Measurements from ENCODE around the gene ARHGAP33. TPM values are rescaled to one million over a fixed set of nuclear protein-coding genes. Genes with fewer than 3 reads are reported as not detected.

Gene ARHGAP33
- total RNA-seq, 1 donor = 7.4 TPM

- no peak for DNase-seq (ENCODE audit: low read depth)
- TF ChIP-seq CTCF (IDR thresholded peaks at IDR 0.05; ENCODE audit: insufficient read depth, low read length) = no peak
- no peak overlapping the region for H3K4me3 ChIP-seq (ENCODE audit: low read depth, low read length)
Observed at GRCh38 chr19:35785339-35785627, 9.9 kb downstream of the ARHGAP33 start.

- no peak overlapping the region for H3K4me3 ChIP-seq (ENCODE audit: low read depth, low read length)
- TF ChIP-seq CTCF (IDR thresholded peaks at IDR 0.05; ENCODE audit: insufficient read depth, low read length) = no peak
- no peak for DNase-seq (ENCODE audit: low read depth)
Observed at GRCh38 chr19:35786299-35787160, 11.2 kb downstream of the ARHGAP33 start.

- no peak overlapping the region for H3K4me3 ChIP-seq (ENCODE audit: low read depth, low read length)
- no peak for TF ChIP-seq CTCF (IDR thresholded peaks at IDR 0.05; ENCODE audit: insufficient read depth, low read length)
- DNase-seq (ENCODE audit: low read depth) = no peak
Observed at GRCh38 chr19:35787227-35787799, 11.9 kb downstream of the ARHGAP33 start.

GRCh38 chr19:35788205-35788960 lies 13.0 kb downstream of the ARHGAP33 start:
- no peak for DNase-seq (ENCODE audit: low read depth)
- TF ChIP-seq CTCF (IDR thresholded peaks at IDR 0.05; ENCODE audit: insufficient read depth, low read length) = no peak
- no peak overlapping the region for H3K4me3 ChIP-seq (ENCODE audit: low read depth, low read length)

GRCh38 chr19:35789195-35789977 lies 14.0 kb downstream of the ARHGAP33 start:
- H3K4me3 ChIP-seq (ENCODE audit: low read depth, low read length) = no peak overlapping the region
- DNase-seq (ENCODE audit: low read depth) = no peak
- TF ChIP-seq CTCF (IDR thresholded peaks at IDR 0.05; ENCODE audit: insufficient read depth, low read length) = no peak

Measured in fibroblast of the aortic adventitia (primary cell).